H4 (cell line): ENCODE data around the gene KIF22. TPM values are rescaled to one million over a fixed set of nuclear protein-coding genes. Genes with fewer than 3 reads are reported as not detected.
"Not testable (repeated sequence)": the region's sequence is repeated elsewhere in the genome, so short reads cannot be mapped to it uniquely, and the experiment has no call there.

Experiments
- DNase-seq: peaks from one replicate; pipeline ENCODE4 v3.0.0-alpha.2; 2015; ENCODE audit warnings: low spot score
- total RNA-seq: library from RNA; depleted of rRNA; stranded (reverse); fragments of >200 nt; shearing (Covaris generic); gene quantifications from 2 replicates; pipeline ENCODE4 v1.2.3, GENCODE V29; 2014

KIF22 gene
- total RNA-seq, 1 experiment from 2014 or later = 72.7 TPM

- DNase-seq = no peak
Measured at GRCh38 chr16:29766571-29766970, 24.0 kb upstream of the KIF22 start.

- DNase-seq = no peak
Measured at GRCh38 chr16:29767062-29767461, 23.5 kb upstream of the KIF22 start.

GRCh38 chr16:29769507-29769906, 21.0 kb upstream of the KIF22 start:
- no peak for DNase-seq

DNA sequence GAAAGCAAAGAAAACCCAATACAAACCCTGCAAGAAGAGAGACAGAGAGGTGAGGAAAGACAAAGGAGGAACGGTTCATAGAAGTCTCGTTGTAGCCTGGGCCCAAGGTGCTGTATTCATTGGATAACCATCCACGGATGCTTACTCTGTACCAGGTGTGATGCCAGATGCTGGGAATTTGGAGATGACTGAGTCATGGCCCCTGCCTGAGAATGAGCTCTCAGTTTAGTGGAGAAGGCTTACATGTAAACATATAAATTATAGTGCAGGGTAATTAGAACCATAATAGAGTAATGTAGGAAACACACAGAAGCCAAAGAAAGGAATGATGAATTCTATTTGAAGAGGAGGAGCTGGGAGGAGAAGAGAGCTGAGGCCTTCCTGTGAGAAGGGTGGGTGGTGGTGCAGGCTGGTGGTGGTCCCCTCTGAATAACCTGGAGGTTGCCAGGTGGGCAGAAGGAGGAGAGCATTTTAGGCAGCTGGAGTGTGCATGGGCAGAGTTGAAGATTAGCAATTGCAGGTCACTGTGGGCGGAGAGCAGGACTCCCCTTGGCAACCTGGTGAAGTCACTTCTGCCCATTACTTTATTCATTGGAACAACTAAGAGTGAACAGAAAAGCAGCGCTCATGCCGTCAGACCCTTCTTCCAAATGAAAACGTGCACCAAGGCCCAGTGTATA, 20.2 kb upstream of the KIF22 start:
- DNase-seq = no peak

DNA sequence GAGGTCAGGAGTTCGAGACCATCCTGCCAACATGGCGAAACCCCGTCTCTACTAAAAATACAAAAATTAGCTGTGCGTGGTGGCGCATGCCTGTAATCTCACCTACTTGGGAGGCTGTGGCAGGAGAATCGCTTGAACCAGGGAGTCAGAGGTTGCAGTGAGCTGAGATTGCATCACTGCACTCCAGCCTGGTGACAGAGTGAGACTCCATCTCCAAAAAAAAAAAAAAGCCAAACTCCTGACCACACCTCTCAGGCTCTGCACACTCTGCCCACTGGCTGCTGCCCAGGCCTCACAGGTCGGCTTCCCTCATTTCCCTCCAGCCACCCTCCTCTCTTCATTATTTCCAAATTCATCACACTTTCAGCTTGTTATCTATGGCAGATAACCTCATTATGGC, 18.2 kb upstream of the KIF22 start:
- not testable (repeated sequence) for DNase-seq

GRCh38 chr16:29774730-29775129, 15.8 kb upstream of the KIF22 start:
- no peak for DNase-seq

DNA sequence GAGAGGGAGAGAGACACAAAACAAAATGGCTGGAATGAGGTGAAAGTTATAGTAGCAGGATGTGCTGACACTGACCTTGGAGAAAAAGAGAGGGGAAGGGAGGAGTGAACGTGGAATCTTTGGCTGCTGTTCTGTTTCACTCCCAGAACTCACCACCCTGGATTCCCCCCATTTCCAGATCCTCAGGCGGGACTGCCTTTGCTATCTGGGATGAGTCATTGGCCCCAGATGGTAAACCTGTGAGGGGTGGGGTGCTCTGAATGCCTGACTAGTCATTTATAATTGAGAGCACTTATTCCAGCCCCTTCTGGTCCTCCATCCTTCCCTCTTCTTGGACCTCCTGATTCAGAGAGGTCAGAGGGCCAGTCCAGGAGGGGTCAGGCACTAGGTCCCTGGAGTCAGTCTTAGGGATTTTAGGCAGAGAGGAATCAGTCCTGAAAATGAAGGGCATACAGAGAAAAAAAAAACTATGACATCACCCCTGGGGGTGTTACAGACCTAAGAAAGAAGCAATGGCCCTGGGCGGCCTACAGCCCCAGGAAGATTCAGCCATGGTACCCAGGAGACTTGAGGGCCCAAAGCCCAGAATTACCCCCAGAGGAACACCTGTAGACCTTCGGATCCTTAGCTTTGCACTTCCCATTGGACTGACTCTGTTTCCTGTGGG, 14.7 kb upstream of the KIF22 start:
- peak; percentile 35 for DNase-seq

- DNase-seq = no peak
Measured at GRCh38 chr16:29777576-29778350, 12.8 kb upstream of the KIF22 start, which contains the start of gene ZG16. TSS of gene ZG16 (plus strand) at chr16:29778256. CDS start at chr16:29779267, 1,011 bp downstream.

GRCh38 chr16:29779474-29779873, 11.1 kb upstream of the KIF22 start:
- no peak for DNase-seq

DNA sequence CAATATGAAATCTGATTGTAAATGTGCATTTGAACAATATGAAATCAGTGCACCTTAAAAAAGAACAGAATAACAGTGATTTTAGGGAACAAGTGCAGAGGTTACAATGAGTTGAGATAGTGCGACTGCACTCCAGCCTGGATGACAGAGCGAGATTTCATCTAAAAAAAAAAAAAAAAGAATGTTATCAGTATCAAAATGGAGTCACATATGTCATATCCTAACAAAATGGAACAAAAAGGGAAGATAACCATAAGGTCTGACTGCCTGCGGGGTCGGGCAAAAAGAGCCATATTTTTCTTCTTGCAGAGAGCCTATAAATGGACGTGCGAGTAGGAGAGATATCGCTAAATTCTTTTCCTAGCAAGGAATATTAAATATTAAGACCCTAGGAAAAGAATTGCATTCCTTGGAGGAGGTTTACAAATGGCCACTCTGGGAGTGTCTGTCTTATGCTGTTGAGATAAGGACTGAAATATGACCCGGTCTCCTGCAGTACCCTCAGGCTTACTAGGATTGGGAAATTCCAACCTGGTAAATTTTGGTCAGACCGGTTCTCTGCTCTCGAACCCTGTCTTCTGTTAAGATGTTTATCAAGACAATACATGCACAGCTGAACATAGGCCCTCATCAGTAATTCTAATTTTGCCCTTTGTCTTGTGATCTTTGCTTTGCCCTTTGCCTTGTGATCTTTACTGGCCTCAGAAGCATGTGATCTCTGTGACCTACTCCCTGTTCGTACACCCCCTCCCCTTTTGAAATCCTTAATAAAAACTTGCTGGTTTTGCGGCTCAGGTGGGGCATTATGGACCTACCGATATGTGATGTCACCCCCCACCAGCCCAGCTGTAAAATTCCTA, 7.2 kb upstream of the KIF22 start:
- DNase-seq = not testable (repeated sequence)

DNA sequence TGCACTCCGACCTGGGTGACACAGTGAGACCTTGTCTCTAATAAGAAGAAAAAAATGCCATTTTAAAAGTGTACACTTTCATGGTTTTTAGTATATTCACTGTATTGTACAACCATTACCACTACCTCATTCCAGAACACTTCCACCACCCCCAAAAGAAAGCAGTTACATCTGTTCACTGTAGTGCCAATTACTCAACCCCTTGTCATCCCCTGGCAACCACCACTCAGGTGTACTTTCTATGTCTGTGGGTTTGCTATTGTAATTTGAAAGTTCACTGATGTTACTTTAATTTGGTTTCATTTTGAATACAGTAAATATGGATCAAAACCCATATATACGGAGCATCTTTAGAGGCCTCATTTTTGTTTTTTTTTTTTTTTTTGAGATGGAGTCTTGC, 6.4 kb upstream of the KIF22 start:
- DNase-seq = no peak

DNA sequence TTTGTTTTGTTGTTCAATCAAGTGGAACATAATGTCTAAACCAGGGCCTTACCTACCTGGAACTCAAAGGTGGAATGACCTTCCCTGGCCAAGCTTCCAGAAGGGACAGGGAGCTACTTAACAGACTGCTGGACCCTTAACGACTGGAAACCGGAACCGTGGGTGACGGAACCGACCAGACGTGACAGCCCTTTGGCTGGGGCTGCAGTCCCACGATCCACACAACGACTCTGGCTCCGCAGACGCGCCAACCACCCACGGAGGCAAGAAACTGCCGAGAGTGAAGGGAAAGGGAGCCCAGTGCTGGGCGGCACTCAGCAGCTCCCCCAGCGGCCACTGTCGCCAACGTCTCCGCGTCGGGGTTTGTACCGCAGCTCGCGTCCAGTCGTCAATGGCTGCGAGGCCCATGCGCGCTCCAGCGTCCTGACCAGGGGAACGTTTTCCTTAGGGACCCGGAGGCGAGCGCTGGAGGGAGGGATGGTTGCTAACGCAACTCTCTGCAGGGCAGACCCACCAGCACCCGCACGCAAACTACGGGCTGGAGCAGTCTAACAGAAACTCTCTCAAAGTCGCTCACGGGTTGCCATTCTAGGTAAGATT, 5.5 kb upstream of the KIF22 start:
- DNase-seq = no peak

DNA sequence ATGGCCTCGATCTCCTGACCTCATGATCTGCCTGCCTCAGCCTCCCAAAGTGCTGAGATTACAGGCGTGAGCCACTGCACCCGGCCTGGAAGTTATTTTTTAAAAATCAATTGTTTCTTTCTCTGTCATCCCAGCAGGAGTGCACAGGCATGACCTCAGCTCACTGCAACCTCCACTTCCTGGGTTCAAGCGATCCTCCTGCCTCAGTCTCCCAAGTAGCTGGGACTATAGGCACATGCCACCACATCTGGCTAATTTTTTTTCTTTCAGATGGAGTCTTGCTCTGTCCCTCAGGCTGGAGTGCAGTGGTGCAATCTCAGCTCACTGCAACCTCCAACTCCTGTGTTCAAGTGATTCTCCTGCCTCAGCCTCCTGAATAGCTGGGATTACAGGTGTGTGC, 3.4 kb upstream of the KIF22 start:
- not testable (repeated sequence) for DNase-seq

- no peak for DNase-seq
Measured at GRCh38 chr16:29789775-29790182, 772 bp upstream of the KIF22 start.

DNA sequence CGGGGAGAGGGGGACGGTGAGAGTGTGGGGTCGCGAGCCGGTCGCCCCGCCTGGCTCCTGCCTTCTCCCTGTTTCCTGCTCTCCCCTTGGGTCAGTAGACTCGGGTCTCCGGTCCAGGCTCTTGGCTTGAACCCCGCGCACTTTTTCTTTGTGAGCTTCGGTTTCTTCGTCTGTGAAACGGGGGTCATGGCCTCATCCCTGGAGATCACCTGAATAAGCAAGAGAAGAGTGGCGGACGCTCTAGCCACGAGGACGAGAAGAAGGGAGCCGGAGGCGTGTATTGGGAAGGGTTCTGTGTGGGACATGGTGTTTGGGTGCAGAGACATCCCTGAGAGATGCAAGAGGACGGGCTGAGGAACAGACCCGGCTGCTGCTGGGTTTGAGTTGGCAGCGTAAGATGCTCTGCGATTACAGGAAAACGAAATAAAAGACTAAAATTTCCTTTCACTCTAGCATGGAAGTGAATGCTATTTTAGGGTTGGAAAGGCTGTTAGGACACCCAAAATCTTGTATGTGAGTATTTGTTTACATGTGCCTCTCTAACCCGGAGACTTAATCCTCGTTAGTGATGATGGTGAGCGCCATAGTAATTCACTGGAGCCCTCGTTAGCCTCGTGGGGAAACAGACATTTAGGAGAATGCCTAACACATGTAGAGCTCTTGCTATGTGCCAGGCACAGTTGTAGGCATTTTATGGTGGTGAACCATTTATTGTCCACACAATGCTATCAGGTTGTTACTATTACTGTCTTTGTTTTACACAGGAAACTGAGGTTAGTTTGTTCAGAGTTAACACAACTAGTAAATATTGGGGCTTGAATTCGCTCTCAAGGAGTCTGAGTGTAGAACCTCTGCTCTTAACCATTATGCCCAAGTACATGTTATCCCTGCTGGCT, 646 bp downstream of the KIF22 start:
- no peak for DNase-seq

DNA sequence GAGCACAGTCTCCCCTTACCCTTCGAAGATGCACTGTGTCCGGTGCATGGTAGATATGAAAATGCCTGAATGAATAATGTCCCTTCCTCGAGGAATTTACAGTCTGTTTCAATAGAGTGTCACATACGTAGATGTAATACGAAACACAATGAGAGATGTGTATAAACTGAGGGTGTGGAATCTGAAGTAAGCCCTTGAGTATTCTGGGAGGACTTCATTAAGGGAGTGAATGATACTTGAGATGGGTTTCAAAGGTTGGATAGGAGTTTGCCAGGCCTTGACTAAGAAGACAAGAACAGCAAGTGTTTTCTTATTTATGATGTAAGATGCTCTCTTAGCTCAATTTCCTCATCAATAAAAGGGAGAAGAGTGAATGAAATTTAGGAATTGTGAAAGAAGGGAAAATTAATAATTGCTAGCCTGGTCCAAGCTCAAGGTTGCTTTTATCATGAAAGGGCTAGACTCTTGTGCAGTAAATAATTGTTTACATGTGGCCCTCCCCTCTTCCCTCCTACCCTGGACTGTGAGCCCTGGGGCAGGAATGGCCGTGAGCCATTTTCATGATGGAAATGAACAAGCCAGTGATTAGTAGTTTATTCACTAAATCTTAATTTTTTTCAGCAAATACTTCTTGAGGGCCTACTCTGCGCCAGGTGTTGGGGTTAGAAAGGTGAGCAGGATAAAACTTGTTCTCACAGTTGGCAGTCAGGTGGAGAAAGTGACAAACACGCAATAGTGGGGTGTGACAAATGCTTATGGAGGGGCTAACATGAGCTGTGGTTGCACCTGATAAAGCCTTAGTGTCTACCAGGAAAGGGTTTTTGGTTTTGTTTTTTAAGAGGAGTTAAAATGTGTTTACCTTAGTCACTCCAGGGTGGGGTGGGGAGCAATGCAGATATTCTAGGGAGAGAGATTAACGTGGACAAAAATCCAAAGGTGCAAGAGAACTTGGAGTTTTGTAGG, 1.6 kb downstream of the KIF22 start:
- DNase-seq = no peak

DNA sequence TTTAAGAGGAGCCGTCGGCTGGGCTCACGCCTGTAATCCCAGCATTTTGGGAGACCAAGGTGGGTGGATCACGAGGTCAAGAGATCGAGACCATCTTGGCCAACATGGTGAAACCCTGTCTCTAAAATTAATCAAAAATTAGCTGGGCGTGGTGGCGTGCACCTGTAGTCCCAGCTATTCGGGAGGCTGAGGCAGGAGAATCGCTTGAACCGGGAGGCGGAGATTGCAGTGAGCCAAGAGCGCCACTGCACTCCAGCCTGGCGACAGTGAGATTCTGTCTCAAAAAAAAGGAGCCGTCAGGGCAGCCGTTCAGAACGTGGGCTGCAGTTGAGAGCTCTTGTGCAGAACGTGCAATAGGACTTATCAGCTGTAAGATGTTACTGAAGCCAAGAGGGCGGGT, 2.6 kb downstream of the KIF22 start:
- not testable (repeated sequence) for DNase-seq

GRCh38 chr16:29794231-29794710, 3.7 kb downstream of the KIF22 start:
- no peak for DNase-seq

DNA sequence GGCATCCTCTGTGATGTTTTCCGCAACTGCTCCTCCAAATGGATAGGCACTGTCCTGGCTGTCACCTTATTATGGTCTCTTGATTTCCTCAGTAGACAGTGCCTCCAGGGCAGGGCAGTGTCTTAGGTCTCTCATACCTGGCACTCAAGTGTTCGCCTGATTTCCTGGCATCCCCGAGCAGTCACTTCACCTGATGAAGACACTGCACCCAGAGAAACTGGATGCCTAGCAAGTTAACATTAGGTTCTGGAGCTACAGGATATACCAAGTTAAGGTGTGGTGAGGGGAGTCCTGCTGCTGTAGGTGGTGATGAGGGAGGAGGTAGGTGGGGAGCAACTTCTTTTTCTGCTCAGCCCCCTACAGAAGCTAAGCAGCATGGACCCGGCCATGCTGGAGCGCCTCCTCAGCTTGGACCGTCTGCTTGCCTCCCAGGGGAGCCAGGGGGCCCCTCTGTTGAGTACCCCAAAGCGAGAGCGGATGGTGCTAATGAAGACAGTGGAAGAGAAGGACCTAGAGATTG, 11.9 kb downstream of the KIF22 start:
- DNase-seq = no peak
